Stimulated activated naive B cell treated with anti-CD40 and anti-IgM and Interleukin-4, amounts not matched to agents 10 μg/mL and 1 μg/mL and 100 μg/mL, for 72 hours (primary cell): Measurements from ENCODE around the gene GULP1.
"Not testable (repeated sequence)": the region's sequence is repeated elsewhere in the genome, so short reads cannot be mapped to it uniquely, and the experiment has no call there.

Source experiments
- ATAC-seq, 2 donors: fragments of 150-1000 bp; cut with Tn5 transposase; replicated peaks; 2 replicates each; pipeline ENCODE4 v1.10.0; 2021; ENCODE audit warnings: moderate library complexity in 1 of 2
- DNase-seq: peaks from one replicate; pipeline ENCODE4 v3.0.0; 2021
- H3K27ac Mint-ChIP-seq: one replicate; pipeline ENCODE4 v1.8.0; 2022; ENCODE audit warnings: mild to moderate bottlenecking, mixed read lengths
- H3K27me3 Mint-ChIP-seq, 2 donors: one replicate each; pipeline ENCODE4 v1.8.0; 2022; ENCODE audit warnings: mixed read lengths in 2 of 2
- H3K36me3 Mint-ChIP-seq, 2 donors: one replicate each; pipeline ENCODE4 v1.8.0; 2022; ENCODE audit warnings: mixed read lengths in 2 of 2, mild to moderate bottlenecking in 1 of 2
- H3K4me1 Mint-ChIP-seq, 2 donors: one replicate each; pipeline ENCODE4 v1.8.0; 2022; ENCODE audit warnings: mixed read lengths in 2 of 2, mild to moderate bottlenecking in 1 of 2
- H3K4me3 Mint-ChIP-seq, 2 donors: one replicate each; pipeline ENCODE4 v1.8.0; 2022; ENCODE audit warnings: mild to moderate bottlenecking in 2 of 2, mixed read lengths in 2 of 2, moderate library complexity in 1 of 2
- H3K9me3 Mint-ChIP-seq, 2 donors: one replicate each; pipeline ENCODE4 v1.8.0; 2022; ENCODE audit warnings: mixed read lengths in 2 of 2, mild to moderate bottlenecking in 1 of 2

GULP1 gene

DNA sequence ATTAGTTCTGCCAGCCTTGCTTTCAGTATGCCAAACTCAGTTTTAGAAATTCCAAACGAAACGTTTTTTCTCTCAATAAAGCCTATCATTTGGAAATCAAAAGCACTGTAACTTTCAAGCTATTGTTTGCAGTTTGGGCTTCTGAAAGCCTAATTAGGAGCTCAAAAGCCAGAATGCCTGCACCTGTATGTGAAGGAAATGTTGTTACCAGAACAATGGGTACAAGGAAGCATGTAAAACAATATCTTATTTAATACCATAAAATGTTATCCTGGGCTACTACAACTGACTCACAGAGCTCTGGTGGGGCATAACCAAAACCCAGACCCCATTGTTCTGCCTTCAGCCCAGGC, 12.6 kb upstream of the GULP1 start:
- Mint-ChIP-seq H3K4me1 (no peaks in the 10 kb centered on the region), H3K9me3 (peaks cover 0 to 4% of the 10 kb centered on the region in 2 donors), H3K36me3 (no peaks in the 10 kb centered on the region), H3K27me3 (no peaks in the 10 kb centered on the region), H3K4me3 (no peak overlapping the region), H3K27ac (no peak overlapping the region)
- ATAC-seq, result no peak
- DNase-seq, result no peak

DNA sequence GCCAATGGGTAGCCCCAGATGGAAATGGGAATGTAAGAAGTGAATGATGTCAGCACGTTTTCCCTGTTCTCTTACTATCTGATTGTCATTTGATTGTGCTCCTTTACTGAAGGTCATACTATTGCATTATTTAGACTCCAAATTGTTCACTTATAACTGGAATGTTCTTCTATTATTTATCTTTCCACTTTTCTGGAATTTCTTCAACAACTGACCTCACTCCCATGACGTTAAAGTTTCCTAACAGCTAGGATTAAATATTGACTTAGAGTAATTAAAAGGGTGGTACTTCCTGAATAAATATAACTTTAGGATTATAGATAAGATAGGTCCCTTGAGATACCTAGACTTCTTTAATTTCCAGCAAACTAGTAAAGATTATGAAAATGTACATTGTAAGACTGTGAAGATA, 10.9 kb upstream of the GULP1 start:
- Mint-ChIP-seq H3K27me3 (no peaks in the 10 kb centered on the region), H3K36me3 (no peaks in the 10 kb centered on the region)

DNA sequence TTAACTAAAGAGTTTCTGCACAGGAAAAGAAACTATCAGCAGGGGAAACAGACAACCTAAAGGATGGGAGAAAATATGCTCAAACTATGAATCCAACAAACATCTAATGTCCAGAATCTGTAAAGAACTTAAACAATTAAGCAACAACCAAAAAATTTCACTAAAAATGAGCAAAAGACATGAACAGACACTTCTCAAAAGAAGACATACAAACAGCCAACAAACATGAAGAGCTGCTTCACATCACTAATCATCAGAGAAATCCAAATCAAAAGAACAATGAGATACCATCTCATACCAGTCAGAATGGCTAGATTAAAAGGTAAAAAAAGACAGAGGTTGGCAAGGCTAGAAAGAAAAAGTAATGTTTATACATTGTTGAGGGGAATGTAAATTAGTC, 8.8 kb upstream of the GULP1 start:
- Mint-ChIP-seq H3K4me1 (no peaks in the 10 kb centered on the region), H3K27ac (no peak overlapping the region), H3K36me3 (no peaks in the 10 kb centered on the region)

More for the DNA sequence above, 10.9 kb upstream of the GULP1 start:
- Mint-ChIP-seq H3K4me3 (no peak overlapping the region), H3K9me3 (peaks cover 0 to 6% of the 10 kb centered on the region in 2 donors), H3K27ac (no peak overlapping the region), H3K4me1 (no peaks in the 10 kb centered on the region)
- DNase-seq (no peak), ATAC-seq (no peak)

DNA sequence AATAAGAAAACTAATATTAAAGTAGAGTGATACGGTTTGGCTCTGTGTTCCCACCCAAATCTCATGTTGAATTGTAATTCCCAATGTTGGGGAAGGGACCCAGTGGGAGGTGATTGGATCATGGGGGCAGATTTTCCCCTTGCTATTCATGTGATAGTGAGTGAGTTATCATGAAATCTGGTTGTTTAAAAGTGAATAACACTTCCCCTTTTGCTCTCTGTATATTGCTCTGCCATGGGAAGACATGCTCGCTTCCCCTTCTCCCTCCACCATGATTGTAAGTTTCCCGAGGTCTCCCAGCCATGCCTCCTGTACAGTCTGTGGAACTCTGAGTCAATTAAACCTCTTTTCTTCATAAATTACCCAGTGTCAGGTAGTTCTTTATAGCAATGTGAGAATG, 7.4 kb upstream of the GULP1 start:
- H3K4me3 Mint-ChIP-seq, H3K9me3 Mint-ChIP-seq, H3K27me3 Mint-ChIP-seq: not testable (repeated sequence)

More for the DNA sequence above, 8.8 kb upstream of the GULP1 start:
- no peak for DNase-seq
- peaks cover 0 to 6% of the 10 kb centered on the region in 2 donors for H3K9me3 Mint-ChIP-seq
- H3K4me3 Mint-ChIP-seq, result no peak overlapping the region
- no peak for ATAC-seq
- H3K27me3 Mint-ChIP-seq, result no peaks in the 10 kb centered on the region

DNA sequence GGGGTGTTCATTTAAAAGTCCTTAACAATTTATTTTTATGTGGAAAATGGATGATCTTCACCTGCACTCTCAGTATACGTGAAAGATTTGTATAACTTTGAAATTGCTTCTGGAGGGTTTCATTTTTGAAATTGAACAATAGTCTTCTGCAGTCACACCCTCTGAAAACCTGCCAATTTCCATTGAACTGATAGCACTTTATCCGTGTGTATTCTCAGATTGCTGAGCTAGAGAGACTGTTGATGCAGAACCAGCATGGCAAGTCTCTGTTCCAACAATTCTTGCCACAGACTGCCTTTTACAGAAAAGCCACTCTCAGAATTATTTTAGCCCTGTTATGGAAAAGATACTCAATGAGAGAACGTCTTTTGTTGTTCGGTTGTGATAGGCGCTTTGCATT, 6.6 kb upstream of the GULP1 start:
- DNase-seq (no peak), ATAC-seq (no peak)
- Mint-ChIP-seq H3K36me3 (no peaks in the 10 kb centered on the region), H3K27me3 (no peaks in the 10 kb centered on the region), H3K4me3 (no peak overlapping the region), H3K27ac (no peak overlapping the region), H3K4me1 (no peaks in the 10 kb centered on the region), H3K9me3 (peaks cover 0 to 6% of the 10 kb centered on the region in 2 donors)

More for the DNA sequence above, 7.4 kb upstream of the GULP1 start:
- H3K27ac Mint-ChIP-seq, H3K36me3 Mint-ChIP-seq, ATAC-seq, H3K4me1 Mint-ChIP-seq, DNase-seq: not testable (repeated sequence)

DNA sequence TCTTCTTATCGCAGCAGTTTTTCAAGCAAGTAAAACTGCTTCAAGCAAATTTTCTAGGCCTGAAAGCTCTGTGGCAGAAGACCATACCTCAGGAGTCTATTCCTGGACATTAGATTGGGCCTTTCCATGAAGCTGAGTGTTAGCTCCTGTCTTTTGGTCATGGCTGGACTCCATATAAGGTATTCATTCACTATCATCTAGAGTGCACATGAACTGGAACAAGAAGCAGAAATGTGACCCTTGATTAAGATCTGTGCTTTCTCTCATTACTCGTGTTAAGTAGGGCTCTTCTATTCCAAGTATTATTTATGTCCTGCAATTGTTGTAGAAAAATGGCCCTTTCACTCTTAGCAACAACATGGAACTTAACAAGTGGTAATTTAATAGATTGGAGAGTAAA, 5.9 kb upstream of the GULP1 start:
- Mint-ChIP-seq H3K36me3 (no peaks in the 10 kb centered on the region), H3K9me3 (peaks cover 0 to 6% of the 10 kb centered on the region in 2 donors), H3K4me1 (no peaks in the 10 kb centered on the region), H3K27me3 (peaks cover 2 to 5% of the 10 kb centered on the region in 2 donors), H3K27ac (no peak overlapping the region), H3K4me3 (no peak overlapping the region)
- DNase-seq, result no peak
- no peak for ATAC-seq

DNA sequence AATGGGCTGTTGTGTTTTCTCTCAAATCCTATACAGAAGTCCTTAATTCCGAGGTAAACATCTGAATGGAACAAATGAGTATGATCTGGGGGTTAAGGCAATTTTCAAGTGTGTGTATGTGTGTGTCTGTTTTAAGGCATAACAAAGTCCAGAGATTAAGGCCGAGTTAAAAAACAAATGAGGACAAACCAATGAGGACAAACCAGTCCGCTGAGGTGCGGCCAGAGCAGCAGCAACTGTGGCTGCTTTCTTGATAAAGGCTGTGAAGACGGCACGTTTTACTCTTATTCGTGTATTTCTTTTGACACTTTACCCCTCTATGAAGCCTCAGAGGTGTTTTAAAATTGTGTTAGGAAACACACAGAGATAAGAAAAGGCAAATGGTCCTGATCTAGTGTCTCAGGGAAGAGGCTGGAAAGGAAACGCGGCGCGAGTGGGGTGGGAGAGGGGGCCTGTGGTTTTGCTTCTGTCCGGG, 495 bp upstream of the GULP1 start:
- H3K4me3 Mint-ChIP-seq, result no peak overlapping the region
- H3K27ac Mint-ChIP-seq, result no peak overlapping the region
- H3K4me1 Mint-ChIP-seq, result peaks cover 6 to 16% of the 10 kb centered on the region in 2 donors
- no peaks in the 10 kb centered on the region for H3K9me3 Mint-ChIP-seq
- no peak for DNase-seq
- H3K36me3 Mint-ChIP-seq, result peaks cover 0 to 3% of the 10 kb centered on the region in 2 donors
- no peak for ATAC-seq
- peaks cover 29 to 36% of the 10 kb centered on the region in 2 donors for H3K27me3 Mint-ChIP-seq

DNA sequence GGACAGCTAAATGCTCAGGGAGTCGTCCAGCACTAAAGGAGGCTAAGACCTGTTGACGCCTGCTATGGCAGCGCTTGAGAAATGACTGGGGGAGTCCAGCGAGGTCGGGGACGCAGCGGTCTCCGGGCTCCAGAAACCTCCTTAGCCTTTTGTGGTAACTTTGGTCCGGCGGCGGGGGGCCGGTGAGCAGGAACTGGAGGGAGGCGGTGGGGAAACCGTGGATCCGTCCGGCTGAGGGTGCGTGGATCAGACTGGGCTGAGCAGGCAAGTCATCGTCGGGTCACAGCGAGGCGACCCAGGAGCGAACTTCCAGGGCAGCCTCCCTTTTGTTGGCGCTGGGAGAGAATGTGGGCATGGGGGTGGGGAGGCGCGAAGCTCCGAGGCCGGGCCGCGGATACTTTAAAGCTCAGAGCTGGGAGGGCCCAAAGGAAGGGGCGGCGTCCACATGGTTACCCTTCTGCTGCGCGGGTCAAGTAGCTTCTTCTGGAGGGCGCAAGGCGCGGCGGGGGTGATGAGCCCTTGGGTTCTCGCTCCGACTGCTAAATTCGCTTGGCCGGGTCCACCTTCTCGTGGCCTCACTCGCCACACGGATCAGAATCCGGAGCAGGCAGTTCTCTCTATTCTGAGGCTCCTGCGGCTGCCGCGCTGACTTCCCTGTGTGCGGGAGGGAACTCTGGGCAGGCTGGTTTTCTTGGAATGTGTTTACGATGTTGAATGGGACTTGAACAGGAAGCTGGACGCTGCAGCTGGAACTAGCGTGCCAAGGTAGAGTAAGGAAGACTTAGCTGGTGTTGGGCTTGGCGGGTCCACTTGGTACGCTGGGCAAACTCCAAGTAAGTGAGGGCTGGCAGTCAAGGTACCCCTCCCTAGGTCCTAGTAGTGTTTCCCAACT, 920 bp downstream of the GULP1 start:
- Mint-ChIP-seq H3K4me3 (no peak overlapping the region), H3K27me3 (peaks cover 29 to 36% of the 10 kb centered on the region in 2 donors), H3K36me3 (peaks cover 0 to 3% of the 10 kb centered on the region in 2 donors), H3K9me3 (no peaks in the 10 kb centered on the region), H3K27ac (no peak overlapping the region), H3K4me1 (peaks cover 6 to 16% of the 10 kb centered on the region in 2 donors)
- DNase-seq (no peak), ATAC-seq (no peak)

DNA sequence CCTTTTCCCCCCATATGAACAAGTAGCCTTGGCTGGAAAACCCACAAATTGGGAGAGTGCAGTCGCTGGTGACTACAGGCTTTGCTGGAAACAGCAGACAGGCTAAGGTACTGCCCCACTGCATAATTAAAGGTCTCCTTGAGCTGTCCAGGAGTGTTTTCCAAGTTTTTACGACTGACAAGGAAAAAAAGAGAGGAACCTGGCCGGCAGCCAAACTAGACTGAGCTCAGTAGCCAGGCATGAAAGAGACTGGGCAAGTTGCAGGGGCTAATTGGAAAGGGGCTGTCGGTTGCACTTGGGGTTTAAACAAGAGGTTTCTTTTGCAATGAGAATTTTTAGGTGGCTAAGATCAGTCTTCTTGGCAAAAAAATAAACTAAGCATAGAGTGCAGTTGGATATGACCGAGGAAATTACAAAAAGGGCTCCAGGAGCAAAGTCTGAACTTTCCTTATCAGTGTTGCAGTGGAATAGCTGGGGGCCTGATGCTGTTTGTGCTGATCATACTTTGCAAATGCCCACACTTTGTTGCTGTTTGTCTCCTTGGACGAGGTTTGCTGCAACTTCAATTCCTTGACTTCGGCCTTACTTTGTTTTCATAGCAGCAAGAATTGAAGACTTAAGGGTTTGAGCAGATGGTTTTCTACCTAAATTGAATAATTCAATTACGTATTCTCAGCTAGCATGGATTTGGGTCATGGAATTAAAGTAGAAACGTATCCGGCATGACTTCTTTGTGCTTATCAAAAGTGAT, 2.1 kb downstream of the GULP1 start:
- Mint-ChIP-seq H3K9me3 (no peaks in the 10 kb centered on the region), H3K27me3 (peaks cover 29 to 36% of the 10 kb centered on the region in 2 donors), H3K36me3 (peaks cover 0 to 3% of the 10 kb centered on the region in 2 donors), H3K27ac (no peak overlapping the region), H3K4me1 (peaks cover 6 to 16% of the 10 kb centered on the region in 2 donors), H3K4me3 (no peak overlapping the region)
- DNase-seq (no peak), ATAC-seq (no peak)

DNA sequence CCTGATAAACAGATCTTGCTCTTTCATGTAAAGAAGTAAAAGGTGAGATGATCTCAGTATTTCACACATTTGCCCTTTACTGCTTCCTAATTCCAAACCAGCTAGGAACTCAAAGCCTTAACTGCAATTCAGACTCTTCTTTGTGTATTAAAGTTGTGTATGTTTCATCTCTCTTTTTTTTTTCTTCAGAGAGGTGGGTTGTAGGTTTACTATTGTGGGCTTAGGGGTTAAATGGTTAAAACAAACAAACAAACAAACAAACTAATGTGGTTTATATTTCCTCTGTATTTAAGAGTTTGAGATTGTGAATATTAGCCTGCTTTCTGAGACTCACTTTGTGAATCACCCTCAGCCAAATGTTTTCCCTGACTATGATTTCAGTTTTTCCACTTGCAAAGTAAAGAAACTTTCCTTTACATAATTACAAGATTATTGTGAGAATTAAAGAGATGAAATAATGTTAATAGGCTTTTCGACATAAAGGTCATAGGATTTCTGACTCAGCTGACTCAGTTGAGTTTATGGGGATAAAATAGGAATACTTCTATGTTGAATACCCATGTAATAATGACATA, 2.8 kb downstream of the GULP1 start:
- Mint-ChIP-seq H3K36me3 (peaks cover 0 to 3% of the 10 kb centered on the region in 2 donors), H3K9me3 (peaks cover 0 to 3% of the 10 kb centered on the region in 2 donors), H3K27ac (no peak overlapping the region), H3K4me3 (no peak overlapping the region), H3K27me3 (peaks cover 29 to 36% of the 10 kb centered on the region in 2 donors), H3K4me1 (peaks cover 6 to 16% of the 10 kb centered on the region in 2 donors)
- ATAC-seq (no peak), DNase-seq (no peak)

DNA sequence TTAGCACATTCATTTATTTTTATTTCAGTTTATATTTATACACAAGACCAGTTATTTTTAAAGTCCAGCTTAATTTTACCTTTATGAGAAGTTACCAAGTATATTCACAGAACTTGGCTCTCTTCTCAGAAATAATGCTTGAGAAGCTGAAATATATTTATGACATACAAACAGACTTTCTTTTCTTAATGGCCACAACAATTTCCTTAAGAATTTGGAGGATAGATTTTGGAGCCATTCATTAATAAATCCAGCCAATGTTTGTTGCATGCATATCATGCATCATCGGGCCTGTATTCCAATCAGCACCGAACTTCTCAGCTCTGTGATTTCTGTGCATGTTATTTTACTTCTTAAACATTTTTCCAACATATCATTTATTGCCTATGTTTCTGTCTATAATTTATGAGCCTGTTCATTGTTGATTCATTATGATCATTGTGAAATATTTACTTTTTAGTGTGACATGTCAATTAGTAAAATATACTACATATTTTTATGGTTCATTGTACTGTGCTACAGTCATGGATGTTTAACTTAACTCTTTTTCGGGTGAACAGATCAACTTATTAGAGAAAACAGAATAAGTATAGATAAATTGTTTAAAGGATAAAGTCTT, 3.5 kb downstream of the GULP1 start:
- peaks cover 6 to 16% of the 10 kb centered on the region in 2 donors for H3K4me1 Mint-ChIP-seq
- H3K36me3 Mint-ChIP-seq, result peaks cover 0 to 3% of the 10 kb centered on the region in 2 donors
- H3K27ac Mint-ChIP-seq, result no peak overlapping the region
- H3K27me3 Mint-ChIP-seq, result peaks cover 29 to 36% of the 10 kb centered on the region in 2 donors
- no peak overlapping the region for H3K4me3 Mint-ChIP-seq
- ATAC-seq (no peak), DNase-seq (no peak)
- peaks cover 0 to 3% of the 10 kb centered on the region in 2 donors for H3K9me3 Mint-ChIP-seq

DNA sequence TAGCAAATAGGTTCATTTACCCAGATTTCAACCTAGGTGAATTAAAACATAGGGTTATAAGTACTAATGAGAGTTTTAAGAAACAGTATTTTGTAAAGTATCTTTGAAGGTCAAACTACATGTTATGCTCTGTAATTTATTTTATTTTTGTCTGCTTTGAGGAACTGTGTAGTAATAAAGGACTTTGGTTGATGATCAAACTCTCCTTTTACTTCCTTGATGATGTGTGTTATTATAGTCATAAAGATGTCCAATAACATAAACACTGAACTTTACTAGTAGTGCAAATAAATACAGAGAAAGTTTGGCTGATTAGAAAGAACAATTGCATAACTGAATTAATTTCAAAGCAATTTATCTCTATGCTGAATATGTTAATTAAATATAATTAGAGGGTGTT, 6.3 kb downstream of the GULP1 start:
- ATAC-seq (no peak), DNase-seq (no peak)
- no peaks in the 10 kb centered on the region for H3K4me1 Mint-ChIP-seq
- no peak overlapping the region for H3K27ac Mint-ChIP-seq
- no peaks in the 10 kb centered on the region for H3K36me3 Mint-ChIP-seq
- peaks cover 9 to 11% of the 10 kb centered on the region in 2 donors for H3K27me3 Mint-ChIP-seq
- peaks cover 0 to 3% of the 10 kb centered on the region in 2 donors for H3K9me3 Mint-ChIP-seq
- no peak overlapping the region for H3K4me3 Mint-ChIP-seq

DNA sequence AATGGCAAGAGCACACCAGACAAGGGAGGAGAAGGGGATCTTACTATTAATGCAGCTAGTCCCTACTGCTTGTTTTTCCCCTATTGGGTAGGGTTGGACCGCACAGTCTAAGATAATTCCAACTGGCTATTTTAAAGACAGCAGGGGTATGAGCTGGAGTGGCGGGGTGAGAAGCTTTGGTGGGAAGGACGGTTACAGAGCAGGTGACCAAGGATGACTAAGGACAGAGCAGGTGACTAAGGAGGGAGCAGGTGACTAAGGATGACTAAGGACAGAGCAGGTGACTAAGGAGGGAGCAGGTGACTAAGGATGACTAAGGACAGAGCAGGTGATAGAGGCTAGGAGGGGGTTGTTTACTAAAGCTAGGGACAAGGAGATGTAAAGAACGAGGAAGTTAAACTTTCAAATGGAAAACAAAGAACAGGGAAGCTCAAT, 7.3 kb downstream of the GULP1 start:
- not testable (repeated sequence) for H3K27me3 Mint-ChIP-seq, H3K27ac Mint-ChIP-seq, H3K9me3 Mint-ChIP-seq, H3K4me1 Mint-ChIP-seq, ATAC-seq, H3K36me3 Mint-ChIP-seq, DNase-seq, H3K4me3 Mint-ChIP-seq
